SU-DHL-6 (cell line): Measurements from ENCODE around the gene FTCD.

Experiments used
- H2AFZ ChIP-seq: fragments of 200-600 bp; sonication (generic); 2 replicates; pipeline ENCODE4 v1.6.1; 2014; ENCODE audit warnings: low read depth, mild to moderate bottlenecking, moderate library complexity, mixed read lengths, antibody characterized with exemption, low read length; ENCODE audit not compliant: severe bottlenecking
- H3F3A ChIP-seq: fragments of 200-600 bp; shearing (Covaris generic); 2 replicates; pipeline ENCODE4 v1.6.0; 2016; ENCODE audit warnings: antibody characterized with exemption, mild to moderate bottlenecking; ENCODE audit not compliant: insufficient read depth
- H3K27ac ChIP-seq: fragments of 200-600 bp; sonication (generic); 2 replicates; pipeline ENCODE4 v1.5.1; 2016; ENCODE audit warnings: low read depth, mild to moderate bottlenecking, low read length, moderate library complexity, mixed read lengths
- H3K27me3 ChIP-seq: fragments of 200-600 bp; sonication (generic), shearing (Covaris generic); 2 replicates; pipeline ENCODE4 v1.6.0; 2014; ENCODE audit warnings: mild to moderate bottlenecking, low read length
- H3K36me3 ChIP-seq: fragments of 200-600 bp; sonication (generic); 2 replicates; pipeline ENCODE4 v1.6.1; 2014; ENCODE audit warnings: mild to moderate bottlenecking, low read length, mixed read lengths
- H3K4me2 ChIP-seq: fragments of 300-600, 200-600 bp; shearing (Covaris generic), sonication (generic); 2 replicates; pipeline ENCODE4 v1.6.0; 2014; ENCODE audit warnings: low read length, low read depth, mild to moderate bottlenecking; ENCODE audit not compliant: poor library complexity, severe bottlenecking
- H3K4me3 ChIP-seq: fragments of 200-600 bp; sonication (generic); 2 replicates; pipeline ENCODE4 v1.5.1; 2014; ENCODE audit warnings: antibody characterized with exemption, low read length, mild to moderate bottlenecking, mixed read lengths; ENCODE audit not compliant: insufficient read depth, poor library complexity, severe bottlenecking
- H3K79me2 ChIP-seq: fragments of 200-600 bp; sonication (generic); 2 replicates; pipeline ENCODE4 v1.6.1; 2014; ENCODE audit warnings: mild to moderate bottlenecking, low read length, moderate library complexity; ENCODE audit not compliant: insufficient read depth
- H3K9ac ChIP-seq: fragments of 200-600 bp; sonication (generic); 2 replicates; pipeline ENCODE4 v1.7.0; 2014; ENCODE audit warnings: mild to moderate bottlenecking, low read length
- H3K9me2 ChIP-seq: fragments of 200-600 bp; sonication (generic); replicated peaks from 2 replicates; pipeline ENCODE4 v1.6.1; 2014; ENCODE audit warnings: low read length; ENCODE audit not compliant: insufficient read depth
- H3K9me3 ChIP-seq: fragments of 200-600 bp; sonication (generic); 2 replicates; pipeline ENCODE4 v1.6.1; 2014; ENCODE audit warnings: low read length, mixed read lengths; ENCODE audit not compliant: insufficient read depth
- H4K20me1 ChIP-seq: fragments of 200-600 bp; sonication (generic); 2 replicates; pipeline ENCODE4 v1.6.1; 2014; ENCODE audit warnings: low read depth, mild to moderate bottlenecking, antibody characterized with exemption, low read length, moderate library complexity, mixed read lengths
- CTCF ChIP-seq: fragments of 200-600 bp; sonication (generic); IDR thresholded peaks from one replicate; pipeline ENCODE4 v1.5.1; 2017; ENCODE audit warnings: antibody characterized with exemption, mild to moderate bottlenecking, low read length, moderate library complexity; ENCODE audit not compliant: insufficient read depth, poor library complexity, severe bottlenecking
- EZH2phosphoT487 ChIP-seq: fragments of 200-600 bp; sonication (generic), shearing (Covaris generic); conservative IDR thresholded peaks from 2 replicates; pipeline ENCODE4 v1.6.1; 2018; ENCODE audit warnings: mild to moderate bottlenecking, antibody characterized with exemption, low read length, moderate library complexity, mixed read lengths

The FTCD gene

DNA sequence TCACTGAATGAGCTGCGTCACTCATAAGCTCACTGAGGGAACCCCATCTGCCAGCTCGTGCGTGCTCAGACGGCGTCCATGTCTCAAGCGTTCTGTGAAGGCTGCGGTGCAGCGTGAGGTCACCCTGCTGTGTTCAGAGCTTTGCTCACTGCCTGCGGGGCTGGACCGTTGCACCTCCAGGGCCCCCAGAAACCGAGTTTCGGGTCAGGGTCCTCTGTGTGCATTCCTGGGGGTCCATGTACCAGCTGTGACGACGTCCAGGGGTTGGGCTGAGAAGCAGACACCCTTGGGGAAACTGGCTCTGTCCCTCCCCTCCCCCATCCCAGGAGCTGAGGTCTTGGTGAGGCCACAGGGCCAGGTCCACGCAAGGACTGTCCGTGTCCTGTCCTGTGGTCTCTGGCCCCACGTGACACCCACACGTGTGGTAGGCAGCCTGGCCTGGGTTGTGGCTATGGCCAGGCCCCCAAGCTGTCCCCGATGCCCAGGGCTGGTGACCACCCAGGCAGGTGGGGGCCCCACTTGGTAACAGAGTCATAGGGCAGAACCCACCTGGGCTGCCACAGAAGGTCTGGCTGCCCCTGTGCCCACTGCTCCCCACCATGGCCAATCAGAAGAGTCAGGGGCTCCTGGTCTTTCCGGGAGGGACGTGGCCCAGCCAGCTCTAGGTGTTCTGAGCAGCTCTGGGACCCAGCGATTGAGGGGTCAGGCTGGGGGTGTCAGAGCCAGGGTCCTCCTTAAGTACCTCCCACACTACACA, 24.4 kb downstream of the FTCD start:
- no peaks in the 10 kb centered on the region for H3K27me3 ChIP-seq
- H3K9me2 ChIP-seq, result no peaks in the 10 kb centered on the region

GRCh38 chr21:46129846-46130651, 25.3 kb downstream of the FTCD start:
- H3K4me3 ChIP-seq, result no peak overlapping the region
- no peaks in the 10 kb centered on the region for H3K36me3 ChIP-seq
- no peaks in the 10 kb centered on the region for H3K9me3 ChIP-seq
- no peaks in the 10 kb centered on the region for H3F3A ChIP-seq
- H3K27ac ChIP-seq, result no peak overlapping the region
- H4K20me1 ChIP-seq, result no peaks in the 10 kb centered on the region
- H2AFZ ChIP-seq, result no peak overlapping the region
- H3K27me3 ChIP-seq, result no peaks in the 10 kb centered on the region
- H3K4me2 ChIP-seq, result no peak overlapping the region
- H3K9me2 ChIP-seq, result no peaks in the 10 kb centered on the region
- no peak overlapping the region for H3K9ac ChIP-seq
- no peak for TF ChIP-seq CTCF
- TF ChIP-seq EZH2phosphoT487, result no peak
- H3K79me2 ChIP-seq, result no peaks in the 10 kb centered on the region

More for the DNA sequence above, 24.4 kb downstream of the FTCD start:
- Histone ChIP-seq H3K27ac (no peak overlapping the region), H2AFZ (no peak overlapping the region), H3K4me3 (no peak overlapping the region), H3K79me2 (no peaks in the 10 kb centered on the region), H3K4me2 (no peak overlapping the region), H4K20me1 (no peaks in the 10 kb centered on the region), H3K36me3 (no peaks in the 10 kb centered on the region), H3K9me3 (no peaks in the 10 kb centered on the region), H3K9ac (no peak overlapping the region), H3F3A (no peaks in the 10 kb centered on the region)
- no peak for TF ChIP-seq EZH2phosphoT487
- TF ChIP-seq CTCF, result no peak

DNA sequence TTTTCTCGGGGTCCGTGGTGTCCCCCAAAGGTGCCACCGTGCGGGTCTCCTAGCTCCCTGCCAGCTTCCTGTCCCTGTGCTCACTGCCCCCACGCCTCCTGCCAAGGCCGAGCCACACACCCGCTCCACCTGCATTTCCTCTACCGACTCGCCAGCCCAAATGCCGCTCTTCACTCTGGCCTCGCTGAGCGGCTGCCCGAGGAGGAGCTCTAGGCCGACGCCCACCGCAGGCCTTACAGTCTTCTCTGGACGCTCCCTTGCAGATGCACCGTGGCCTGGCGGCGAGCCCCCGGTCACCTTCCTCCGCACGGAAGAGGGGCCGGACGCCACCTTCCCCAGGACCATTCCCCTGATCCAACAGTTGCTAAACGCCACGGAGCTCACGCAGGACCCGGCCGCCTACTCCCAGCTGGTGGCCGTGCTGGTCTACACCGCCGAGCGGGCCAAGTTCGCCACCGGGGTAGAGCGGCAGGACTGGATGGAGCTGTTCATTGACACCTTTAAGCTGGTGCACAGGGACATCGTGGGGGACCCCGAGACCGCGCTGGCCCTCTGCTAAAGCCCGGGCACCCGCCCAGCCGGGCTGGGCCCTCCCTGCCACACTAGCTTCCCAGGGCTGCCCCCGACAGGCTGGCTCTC, 26.3 kb downstream of the FTCD start:
- TF ChIP-seq CTCF, result no peak
- no peak for TF ChIP-seq EZH2phosphoT487
- no peaks in the 10 kb centered on the region for H3F3A ChIP-seq

More for the DNA sequence above, 26.3 kb downstream of the FTCD start:
- H3K4me2 ChIP-seq, result no peak overlapping the region
- H3K9me2 ChIP-seq, result no peaks in the 10 kb centered on the region
- no peaks in the 10 kb centered on the region for H4K20me1 ChIP-seq
- no peak overlapping the region for H3K4me3 ChIP-seq
- H3K9me3 ChIP-seq, result no peaks in the 10 kb centered on the region
- no peak overlapping the region for H3K9ac ChIP-seq
- no peak overlapping the region for H2AFZ ChIP-seq
- no peaks in the 10 kb centered on the region for H3K79me2 ChIP-seq
- no peaks in the 10 kb centered on the region for H3K27me3 ChIP-seq
- H3K27ac ChIP-seq, result no peak overlapping the region
- H3K36me3 ChIP-seq, result no peaks in the 10 kb centered on the region
